Lower leg skin (tissue), 3 donors: ENCODE measurements around the gene ARHGDIG.

Experiments used
- CTCF ChIP-seq, 3 donors: fragments of 450-650 bp; IDR thresholded peaks; one replicate each; pipeline ENCODE4 v1.5.1; 2016; ENCODE audit warnings: antibody characterized with exemption in 3 of 3, mild to moderate bottlenecking in 3 of 3, moderate library complexity in 2 of 3
- POLR2A ChIP-seq, 2 donors: fragments of 450-650 bp; IDR thresholded peaks; one replicate each; pipeline ENCODE4 v1.6.1; 2016 to 2017; ENCODE audit warnings: antibody characterized with exemption in 2 of 2, mild to moderate bottlenecking in 1 of 2, moderate library complexity in 1 of 2

- TF ChIP-seq CTCF (IDR thresholded peaks at IDR 0.05) (no peak), POLR2A (IDR thresholded peaks at IDR 0.05) (no peak)
Observed at GRCh38 chr16:249431-249830, 31.0 kb upstream of the ARHGDIG start.
